Renal pelvis (tissue), 4 donors: Measurements from ENCODE around the gene FGFR3. TPM values are rescaled to one million over a fixed set of nuclear protein-coding genes. Genes with fewer than 3 reads are reported as not detected.
"Not testable (repeated sequence)": the region's sequence is repeated elsewhere in the genome, so short reads cannot be mapped to it uniquely, and the experiment has no call there.

ENCODE experiments used
- DNase-seq: peaks from one replicate; pipeline ENCODE4 v3.0.0-alpha.2; 2013
- polyA plus RNA-seq, 3 donors: library from polyadenylated mRNA; unstranded; fragments of 120-200 nt; gene quantifications; one replicate each; pipeline ENCODE4 v1.2.1, GENCODE V29; 2013; ENCODE audit not compliant: insufficient read length in 3 of 3

FGFR3 gene
- polyA plus RNA-seq, 3 donors: 106 to 147 (median 144) TPM

DNA sequence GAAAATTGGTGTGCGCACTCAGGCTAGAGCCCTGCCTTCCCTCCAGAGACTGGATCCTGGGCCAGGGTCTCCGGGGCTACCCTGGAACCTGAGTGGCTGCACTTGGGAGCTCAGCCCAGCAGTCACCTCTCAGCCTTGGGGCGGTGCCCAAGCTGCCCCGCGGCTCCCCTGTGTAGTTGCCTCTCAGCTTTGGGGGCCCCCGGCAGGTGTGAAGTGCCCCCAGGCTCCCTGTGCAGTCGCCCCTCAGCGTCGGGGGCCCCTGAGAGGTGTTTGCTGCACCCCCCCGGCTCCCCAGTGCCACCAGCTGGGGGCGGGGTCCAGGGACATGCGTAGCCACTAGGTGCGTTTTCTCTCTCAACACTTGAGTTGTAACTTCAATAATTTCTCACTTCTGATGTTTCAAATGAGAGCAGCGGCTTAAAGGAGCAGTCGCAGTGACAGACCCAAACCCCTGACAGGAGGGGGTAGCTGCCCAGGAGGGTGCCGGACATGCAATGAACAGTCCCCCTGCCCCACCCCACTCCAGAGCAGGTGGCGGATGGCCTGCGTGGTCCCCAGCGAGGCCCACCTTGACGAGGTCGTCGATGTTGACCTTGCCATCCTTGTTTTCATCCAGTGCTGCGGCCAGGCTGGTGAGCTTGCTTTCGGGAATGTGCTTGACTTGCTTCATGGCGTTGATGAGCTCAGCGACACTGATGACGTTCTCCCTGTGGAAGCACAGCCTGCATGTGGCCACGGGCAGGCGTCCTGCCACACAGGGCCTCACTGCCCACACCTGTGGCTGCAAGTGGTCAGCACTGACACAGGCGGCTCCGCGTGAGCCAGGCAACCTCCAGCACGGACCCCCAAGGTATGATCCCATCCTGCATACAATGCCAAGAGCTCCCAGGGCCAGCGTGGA, 22.3 kb downstream of the FGFR3 start:
- no peak for DNase-seq

DNA sequence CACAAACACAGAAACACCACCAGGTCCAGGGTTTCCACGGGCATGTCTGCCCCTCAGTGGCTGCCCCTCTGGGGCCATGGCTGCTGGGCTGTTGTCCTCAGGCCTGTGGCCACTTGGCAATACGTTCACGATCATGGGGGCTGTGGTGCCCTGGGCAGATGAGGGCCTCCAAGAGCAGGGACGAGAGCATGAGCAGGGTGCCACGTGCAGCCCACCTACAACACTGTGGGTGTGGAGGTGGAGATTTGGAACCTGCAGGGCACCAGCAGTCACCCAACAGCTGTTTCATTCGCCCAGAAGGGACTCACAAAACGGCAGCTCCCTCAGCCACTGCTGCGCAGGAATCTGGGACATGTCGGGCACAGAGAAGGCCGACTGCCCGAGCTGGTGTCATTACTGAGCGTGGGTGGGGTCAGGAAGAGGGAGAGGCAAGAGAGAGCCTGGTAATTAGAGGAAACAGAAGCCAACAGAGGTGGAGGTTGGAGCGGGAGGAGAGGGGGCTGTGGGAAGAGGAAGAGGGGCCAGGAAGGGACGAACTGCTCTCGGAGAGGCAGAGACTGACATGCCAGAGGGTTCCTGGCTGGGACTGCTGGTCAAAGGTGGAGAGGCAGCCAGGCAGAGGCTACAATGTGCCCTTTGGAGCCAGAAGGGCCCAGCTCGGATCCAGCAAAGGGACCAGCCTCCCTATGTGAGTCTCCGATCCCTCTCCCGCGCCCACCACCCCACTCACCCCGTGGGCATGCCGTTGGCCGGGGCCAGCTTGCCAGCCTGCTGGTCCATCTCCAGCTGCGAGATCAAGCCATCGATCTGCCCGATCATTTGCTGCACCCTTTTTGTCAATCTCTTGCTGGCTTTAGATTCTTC, 23.1 kb downstream of the FGFR3 start:
- DNase-seq: no peak

DNA sequence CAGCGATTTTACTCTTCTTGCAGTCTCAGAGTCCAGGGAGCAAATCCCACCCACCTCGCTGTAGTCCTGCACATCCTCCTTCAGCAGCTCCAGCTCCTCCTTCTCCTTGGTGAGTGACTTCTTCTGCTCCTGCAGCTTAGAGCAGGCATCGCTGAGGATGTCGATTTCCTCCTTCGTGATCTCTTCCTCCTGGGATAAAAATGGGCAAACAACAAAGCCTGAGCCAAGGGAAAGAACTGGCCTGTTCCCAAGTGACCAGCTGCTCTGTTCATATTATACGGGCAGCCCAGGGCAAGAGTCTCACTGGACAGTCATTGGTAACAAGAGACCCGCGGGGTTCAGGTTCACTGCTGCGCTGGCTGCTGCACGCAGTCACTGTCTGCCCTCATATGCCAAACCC, 26.2 kb downstream of the FGFR3 start:
- DNase-seq: no peak

DNA sequence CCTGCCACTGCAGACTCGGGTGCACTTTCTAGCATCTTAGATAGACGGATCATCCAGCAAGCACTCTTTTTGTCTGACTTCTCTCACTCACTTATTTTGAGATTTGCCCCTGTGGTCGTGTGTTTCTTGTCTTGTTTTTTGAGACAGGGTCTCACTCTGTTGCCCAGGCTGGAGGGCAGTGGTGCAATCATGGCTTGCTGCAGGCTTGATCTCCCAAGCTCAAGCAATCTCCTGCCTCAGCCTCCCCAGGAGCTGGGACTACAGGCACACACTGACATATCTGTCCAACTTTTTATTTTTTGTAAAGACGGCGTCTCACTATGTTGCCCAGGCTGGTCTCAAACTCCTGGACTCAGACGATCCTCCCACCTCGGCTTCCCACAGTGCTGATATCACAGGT, 26.7 kb downstream of the FGFR3 start:
- no peak for DNase-seq

DNA sequence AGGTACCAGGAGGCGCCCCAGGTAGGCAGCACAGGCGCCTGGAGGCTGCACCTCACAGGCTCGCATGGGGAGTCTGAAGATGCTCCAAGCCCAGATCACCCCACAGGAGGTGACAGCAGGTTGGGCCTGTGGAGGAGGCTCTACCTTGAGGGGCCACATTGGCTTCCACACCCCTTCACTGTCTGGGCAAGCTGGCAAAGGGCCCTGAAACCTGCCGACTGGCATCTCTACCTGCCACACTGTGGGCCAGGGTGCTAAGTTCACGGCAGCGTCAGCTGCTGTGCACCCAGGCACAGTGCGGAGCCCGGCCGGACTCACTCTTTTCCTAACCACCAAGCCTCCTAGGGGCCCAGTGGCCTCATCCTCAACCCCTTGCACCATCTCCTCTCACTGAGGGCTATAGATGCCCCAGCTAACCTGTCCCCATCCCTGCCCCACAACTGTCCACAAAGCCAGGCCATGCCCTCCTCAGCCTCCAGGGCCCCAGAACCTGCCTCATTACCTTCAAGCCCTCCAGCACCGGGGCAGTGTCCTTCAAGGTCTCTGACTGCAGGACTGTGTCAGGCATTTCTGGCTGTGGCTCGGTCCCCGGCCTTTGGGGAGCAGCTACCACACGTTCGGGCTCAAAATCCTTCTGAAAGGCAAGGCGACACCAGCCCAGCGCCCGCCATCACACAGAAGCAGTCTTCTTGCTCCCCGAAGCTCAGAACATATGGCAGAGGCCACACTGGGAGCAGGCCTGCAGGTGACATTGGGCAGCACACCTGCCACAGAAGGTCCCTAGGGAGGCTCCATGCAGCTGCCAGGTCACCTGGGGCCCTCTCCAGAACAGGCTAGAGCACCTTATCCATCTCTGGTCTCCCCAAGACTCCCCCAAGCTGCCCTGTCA, 28.8 kb downstream of the FGFR3 start:
- no peak for DNase-seq

DNA sequence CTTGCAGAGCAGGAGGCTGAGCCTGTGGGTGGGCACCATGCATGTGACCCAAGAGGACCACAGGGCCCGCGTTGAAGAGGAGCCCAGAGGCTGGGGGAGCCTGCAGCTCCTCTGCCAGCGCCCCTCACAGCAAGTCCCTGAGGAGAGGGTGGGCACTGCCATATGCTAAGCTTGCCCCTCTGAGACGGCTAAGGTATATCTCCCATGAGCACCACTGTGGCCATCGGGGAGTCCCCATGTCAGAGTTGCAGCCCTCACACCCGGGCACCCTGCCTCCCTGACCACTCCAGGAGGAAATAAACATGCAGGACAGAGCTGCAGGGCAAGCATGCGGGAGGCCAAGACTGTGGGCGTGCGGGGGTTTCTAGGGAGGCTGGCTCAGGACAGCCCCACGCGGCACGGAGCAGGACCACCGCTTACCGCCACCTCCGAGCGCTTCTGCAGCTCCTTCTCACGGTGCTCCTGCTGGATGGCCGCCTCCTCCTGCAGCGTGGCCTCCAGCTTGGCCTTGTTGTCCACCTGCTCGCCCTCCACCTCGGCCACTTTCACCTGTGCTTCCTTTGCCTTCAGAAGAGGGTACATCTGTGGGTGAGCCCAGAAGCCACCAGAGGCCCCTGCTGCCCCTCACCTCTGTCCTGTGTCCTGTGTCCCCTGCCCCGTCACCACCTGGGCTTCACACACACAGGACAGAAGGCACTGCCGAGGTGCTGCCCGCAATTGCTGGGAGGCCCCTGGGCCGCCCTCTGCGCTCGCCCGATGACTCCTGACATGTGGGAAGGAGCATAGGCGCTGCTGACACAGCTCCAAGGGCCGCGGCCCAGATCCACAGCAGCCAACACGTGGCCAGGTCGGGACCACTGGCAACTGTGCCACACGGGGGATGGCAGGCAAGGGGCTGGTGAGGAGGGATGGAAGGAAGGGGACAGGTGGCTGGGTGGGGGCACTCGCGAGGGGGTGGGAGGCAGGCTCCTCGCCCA, 29.8 kb downstream of the FGFR3 start:
- no peak for DNase-seq

DNA sequence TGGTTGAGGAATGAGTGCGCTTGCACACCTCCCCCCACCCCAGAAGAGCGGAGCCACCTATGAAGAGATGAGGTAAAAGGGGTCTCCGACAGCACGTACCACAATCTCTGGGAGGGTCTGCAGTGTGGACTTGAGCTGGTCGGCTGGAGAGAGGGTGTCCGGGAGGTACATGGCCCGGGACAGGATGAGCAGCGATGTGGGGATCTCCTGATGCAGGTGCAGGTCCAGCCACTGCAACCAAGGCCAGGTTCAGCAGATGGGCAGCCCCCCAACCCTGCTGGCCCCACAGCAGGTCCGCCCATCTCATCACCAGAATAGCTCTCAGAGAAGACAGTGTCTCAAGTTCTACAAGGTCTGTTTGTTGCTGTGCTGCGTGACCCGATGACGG, 30.4 kb downstream of the FGFR3 start:
- DNase-seq: no peak

DNA sequence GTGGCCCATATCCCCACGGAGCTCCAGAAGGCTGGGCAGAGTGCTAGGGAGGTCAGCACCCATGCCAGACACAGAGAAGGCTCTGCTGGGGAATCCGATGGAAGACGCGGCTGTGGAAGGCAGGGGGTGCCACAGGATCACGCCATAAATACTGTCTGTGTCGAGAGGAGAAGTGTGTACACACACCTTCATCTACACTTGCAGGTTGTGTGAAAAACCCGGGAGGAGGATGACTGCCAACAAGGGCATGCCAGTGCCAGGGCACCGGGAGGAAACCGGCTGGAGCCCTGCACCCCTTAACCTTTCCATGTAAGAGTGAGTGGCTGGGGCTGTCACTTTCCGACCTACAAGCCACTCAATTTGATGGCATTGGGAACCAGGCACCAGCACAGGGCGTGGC, 31.7 kb downstream of the FGFR3 start:
- DNase-seq: no peak

DNA sequence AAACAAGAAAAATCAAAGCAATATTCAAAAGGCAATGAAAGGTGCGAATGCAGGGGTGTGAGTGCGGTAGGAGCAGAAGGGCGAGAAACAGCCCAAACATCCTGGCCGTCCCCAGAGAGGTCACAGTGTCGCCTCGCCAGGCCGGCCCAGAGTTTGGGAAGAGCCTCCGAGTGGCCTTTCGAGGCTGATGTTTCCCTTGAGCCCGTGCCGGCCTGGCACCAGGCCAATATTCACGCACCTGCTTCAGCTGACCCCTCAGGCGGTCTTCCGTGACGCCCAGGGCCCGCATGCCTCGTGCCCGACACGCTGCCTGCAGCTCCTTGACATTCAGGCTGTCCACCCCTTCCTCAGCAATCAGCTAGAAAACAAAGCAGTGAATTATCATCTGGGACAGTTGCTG, 32.2 kb downstream of the FGFR3 start:
- DNase-seq: no peak

DNA sequence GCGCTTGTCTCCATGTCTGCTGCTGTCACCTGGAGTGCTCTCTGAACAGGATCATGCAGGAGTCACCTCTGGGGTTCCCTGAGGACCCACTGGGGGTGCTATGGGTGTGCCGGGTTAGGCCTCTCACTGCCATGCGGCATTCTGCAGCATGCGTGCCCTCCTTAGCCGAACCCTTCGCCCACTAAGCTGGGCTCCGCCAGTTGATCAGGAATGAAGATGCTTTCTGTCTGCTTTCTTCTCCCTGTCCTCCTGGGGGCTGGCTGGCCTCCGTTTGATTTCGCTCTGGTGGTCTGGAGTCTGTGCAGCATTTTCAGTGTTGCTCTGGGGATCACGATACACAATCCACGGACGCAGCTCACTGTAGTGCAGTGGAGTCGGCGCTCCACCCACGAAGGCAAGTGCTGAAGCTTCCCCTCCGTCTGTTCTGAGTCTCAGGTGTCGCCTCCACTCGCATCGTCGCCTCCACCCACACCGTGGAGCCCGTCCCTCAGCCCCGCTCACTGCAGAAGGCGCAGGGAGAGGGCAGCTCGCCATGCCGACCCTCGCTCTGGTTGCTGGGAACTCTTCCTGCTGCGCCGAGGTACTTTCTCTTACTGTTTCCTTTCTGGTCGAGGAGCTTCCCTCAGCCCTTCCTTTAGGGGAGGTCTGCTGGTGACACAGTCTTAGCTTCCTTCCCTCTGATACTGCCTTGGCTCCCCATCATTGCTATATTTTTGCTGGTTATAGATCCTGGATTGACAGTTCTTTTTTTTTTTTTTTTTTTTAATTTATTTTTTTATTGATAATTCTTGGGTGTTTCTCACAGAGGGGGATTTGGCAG, 33.6 kb downstream of the FGFR3 start:
- no peak for DNase-seq

DNA sequence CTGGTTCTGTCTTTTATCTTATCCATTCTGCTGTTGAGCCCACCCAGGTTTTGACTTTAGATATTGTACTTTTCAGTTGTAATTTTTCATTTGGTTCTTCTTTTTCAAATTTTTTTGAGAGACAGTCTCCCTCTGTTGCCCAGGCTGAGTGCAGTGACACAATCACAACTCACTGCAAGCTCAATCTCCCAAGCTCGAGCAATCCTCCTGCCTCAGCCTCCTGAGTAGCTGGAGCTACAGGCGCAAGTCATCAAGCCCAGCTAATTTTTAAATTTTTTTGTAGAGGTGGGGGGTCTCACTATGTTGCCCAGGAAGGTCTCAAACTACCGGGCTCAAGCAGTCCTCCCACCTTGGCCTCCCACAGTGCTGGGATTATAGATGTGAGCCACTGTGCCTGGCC, 37.1 kb downstream of the FGFR3 start:
- no peak for DNase-seq

DNA sequence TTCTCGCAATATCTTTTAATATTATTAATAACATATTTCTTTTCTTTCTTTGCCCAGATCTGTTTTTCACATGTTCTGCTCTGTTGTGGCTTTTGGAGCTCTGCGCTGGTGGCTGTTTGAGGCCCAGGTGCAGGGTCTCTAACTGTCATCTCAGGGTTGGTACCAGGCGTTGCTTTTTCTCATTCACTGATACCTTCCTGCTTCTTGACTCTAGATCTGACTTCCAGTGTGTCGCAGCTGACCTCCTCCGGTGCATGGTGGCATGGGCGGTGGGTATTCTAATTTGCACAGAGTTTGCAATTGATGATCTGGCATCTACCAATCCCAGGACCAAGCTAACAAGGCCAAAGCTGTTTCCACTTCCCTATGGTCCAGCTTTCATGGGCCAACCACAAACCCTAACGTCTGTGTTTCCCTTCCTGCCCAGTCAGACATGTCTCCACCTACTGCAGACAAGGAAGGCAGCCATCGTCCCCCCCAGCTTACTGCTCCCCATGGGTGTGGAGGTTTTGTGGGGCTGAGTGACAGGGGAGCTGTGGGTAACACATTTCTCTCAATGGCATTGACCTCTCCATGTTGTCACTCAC, 37.6 kb downstream of the FGFR3 start:
- DNase-seq: no peak

DNA sequence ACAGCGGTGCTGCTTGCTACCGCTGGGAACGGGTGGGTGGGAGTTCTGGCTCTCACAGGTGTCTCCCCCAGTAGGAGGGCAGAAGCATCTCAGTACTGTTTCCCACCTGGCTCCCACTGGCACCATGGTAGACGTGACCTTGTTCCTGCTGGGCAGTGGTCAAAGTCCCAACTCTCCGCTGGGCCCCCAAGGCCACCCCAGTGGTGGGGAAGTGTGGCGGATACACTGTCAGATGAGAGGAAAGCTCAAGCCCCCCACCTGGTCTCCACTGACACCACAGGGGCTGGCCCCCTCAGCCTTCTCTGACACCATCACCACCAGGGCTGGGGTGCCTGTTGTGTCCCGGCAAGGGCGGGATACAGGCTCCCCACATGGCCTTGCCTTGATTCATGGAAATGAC, 38.2 kb downstream of the FGFR3 start:
- DNase-seq: no peak

DNA sequence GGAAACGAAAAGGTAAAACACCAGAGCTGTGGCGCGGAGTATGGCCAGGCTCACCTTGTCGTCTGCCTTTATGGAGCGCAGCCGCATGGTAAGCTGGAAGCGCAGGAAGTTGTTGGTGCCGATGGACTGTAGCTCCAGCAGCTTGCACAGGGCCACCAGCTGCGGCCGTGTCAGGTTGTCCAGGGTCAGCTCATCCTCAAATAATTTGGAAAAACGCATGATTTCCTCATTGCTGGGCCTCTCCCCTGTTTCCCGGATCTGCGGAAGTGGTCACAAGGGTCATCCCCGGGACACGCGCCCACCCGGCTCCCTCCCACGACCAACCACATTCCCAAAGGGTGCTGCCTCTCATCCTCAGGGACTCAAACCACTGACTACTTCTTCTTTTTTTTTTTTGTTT, 39.6 kb downstream of the FGFR3 start:
- DNase-seq: no peak

DNA sequence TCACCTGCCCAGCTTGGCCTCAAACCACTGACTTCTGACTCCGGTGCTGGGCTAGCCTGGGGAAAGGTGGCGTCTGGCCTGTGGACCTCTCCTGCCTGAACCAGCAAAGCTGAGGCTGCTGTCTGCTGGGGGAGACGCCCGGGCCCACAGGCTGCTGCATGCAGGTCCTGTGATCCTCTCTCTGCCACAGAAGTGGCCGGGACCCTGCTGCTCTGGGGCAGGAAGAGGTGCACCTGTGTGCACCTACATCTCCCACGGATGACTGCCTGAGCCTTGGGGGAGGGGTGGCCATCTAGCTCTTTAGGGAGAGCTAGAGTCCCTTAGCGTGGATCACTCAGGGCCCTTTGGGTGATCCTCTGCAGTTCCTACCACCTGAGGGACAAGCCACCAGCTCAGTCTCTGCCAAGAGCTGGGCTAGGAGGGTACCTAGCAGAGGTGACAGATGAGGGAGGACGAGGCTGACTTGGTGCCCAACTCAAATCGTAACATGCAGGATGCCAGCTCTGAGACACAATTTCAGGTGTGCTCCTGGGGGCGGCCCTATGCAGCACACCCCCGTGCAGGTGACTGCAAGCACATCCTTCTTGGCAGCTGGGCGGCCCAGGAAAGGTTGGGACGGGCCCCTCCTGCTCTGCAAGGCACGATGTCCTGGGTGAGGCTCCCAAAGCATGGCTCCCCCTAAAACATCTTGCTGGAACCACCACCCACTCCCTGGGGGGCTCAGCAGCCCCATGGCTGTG, 40.4 kb downstream of the FGFR3 start:
- no peak for DNase-seq

DNA sequence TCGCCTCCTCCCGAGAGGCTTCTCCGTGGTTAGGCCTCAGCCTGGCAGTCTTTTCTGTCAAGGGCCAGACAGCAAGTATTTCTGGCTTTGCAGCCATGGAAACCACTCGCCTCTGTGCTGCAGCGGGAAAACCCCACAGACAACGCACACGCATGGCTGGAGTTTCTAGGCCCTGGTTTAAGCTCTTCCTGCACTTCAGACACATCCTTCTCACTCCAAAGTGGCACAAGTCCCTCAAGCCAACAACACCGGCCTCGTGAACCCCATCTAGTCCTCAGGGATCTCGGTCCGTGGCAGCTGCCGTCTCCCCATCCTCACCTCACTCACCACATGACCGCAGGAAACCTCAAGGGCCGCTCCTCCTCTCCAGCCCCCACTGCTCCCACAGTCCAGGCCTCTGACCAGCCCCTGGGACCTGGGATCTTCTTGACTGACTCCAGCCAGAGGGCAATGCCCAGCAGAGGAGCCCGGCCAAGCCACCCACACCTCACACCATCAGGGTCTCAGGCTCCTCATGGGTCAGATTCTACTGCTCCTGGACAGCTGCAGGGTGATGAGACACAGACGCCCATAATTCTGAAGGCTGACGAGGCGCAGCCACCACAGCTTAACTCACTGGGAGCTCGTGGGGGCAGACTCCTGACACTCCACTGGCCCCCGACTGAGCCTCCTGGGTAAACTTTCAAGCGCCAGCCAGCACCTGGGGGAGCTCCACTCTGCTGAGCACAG, 41.1 kb downstream of the FGFR3 start:
- no peak for DNase-seq

DNA sequence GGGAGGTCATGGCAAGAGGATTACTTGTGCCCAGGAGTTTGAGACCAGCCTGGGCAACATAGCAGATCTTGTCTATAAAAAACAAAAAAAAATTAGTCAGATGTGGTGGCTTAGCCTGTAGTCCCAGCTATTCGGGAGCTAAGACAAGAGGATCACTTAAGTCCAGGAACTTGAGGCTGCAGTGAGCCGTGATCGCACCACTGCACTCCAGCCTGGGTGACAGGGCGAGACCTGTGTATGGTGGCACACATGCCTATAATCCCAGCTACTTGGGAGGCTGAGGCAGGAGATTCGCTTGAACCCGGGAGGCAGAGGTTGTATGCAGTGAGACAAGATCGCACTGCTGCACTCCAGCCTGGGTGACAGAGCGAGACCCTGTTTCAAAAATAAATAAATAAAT, 42.7 kb downstream of the FGFR3 start:
- DNase-seq: not testable (repeated sequence)

DNA sequence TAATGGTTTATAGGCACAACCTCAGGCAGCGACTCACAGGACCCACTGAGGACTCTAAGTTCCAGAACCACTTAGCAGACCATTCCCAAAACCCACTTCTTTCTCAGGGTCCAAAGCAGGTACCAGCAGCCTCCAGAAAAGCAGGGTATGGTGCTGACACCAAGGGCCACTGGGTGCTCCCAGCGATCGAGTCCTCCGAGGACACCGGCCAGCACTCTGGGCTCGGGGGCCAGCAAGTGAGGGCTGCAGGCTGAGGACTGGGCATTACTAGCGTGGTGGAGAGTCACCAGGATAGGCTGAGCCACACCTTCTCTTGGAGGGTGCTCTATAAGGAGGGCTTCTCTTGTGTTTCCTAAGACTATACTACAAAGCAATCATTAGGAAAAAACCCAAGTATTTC, 43.6 kb downstream of the FGFR3 start:
- no peak for DNase-seq
